ENCODE data around the gene NFIA.
"Not testable (repeated sequence)": the region's sequence is repeated elsewhere in the genome, so short reads cannot be mapped to it uniquely, and the experiment has no call there.

Gene NFIA

GRCh38 chr1:61254634-61255357 is 172.4 kb downstream of the NFIA start:
- DNase-seq, result no peak

GRCh38 chr1:61255358-61255703 is 173.0 kb downstream of the NFIA start:
- no peak for DNase-seq

- DNase-seq, result no peak
Measured at GRCh38 chr1:61259379-61260148, 177.2 kb downstream of the NFIA start.

GRCh38 chr1:61260171-61260570 is 177.8 kb downstream of the NFIA start:
- DNase-seq, result no peak

GRCh38 chr1:61261595-61261994 is 179.2 kb downstream of the NFIA start:
- DNase-seq, result no peak

- no peak for DNase-seq
Measured at GRCh38 chr1:61263905-61264824, 181.8 kb downstream of the NFIA start.

GRCh38 chr1:61264825-61265242 is 182.5 kb downstream of the NFIA start:
- DNase-seq, result no peak

- DNase-seq, result no peak
Measured at GRCh38 chr1:61265665-61266064, 183.3 kb downstream of the NFIA start.

GRCh38 chr1:61266738-61267137 is 184.4 kb downstream of the NFIA start:
- no peak for DNase-seq

- DNase-seq, result no peak
Measured at GRCh38 chr1:61268546-61269240, 186.3 kb downstream of the NFIA start.

GRCh38 chr1:61269602-61270001 is 187.2 kb downstream of the NFIA start:
- DNase-seq, result no peak

- no peak for DNase-seq
Measured at GRCh38 chr1:61270107-61270506, 187.7 kb downstream of the NFIA start.

- DNase-seq, result no peak
Measured at GRCh38 chr1:61270761-61271411, 188.5 kb downstream of the NFIA start.

GRCh38 chr1:61271412-61271789 is 189.0 kb downstream of the NFIA start:
- DNase-seq, result no peak

- no peak for DNase-seq
Measured at GRCh38 chr1:61273167-61273705, 190.9 kb downstream of the NFIA start.

GRCh38 chr1:61273861-61274260 is 191.5 kb downstream of the NFIA start:
- no peak for DNase-seq

- no peak for DNase-seq
Measured at GRCh38 chr1:61274939-61275338, 192.6 kb downstream of the NFIA start.

GRCh38 chr1:61276246-61276645 is 193.9 kb downstream of the NFIA start:
- DNase-seq, result no peak

GRCh38 chr1:61277121-61277690 is 194.8 kb downstream of the NFIA start:
- DNase-seq, result no peak

GRCh38 chr1:61278503-61278902 is 196.1 kb downstream of the NFIA start:
- not testable (repeated sequence) for DNase-seq

- no peak for DNase-seq
Measured at GRCh38 chr1:61278966-61279365, 196.6 kb downstream of the NFIA start.

GRCh38 chr1:61279570-61279969 is 197.2 kb downstream of the NFIA start:
- no peak for DNase-seq
